H1 (cell line): ENCODE results near the gene ARID5A. TPM values are rescaled to one million over a fixed set of nuclear protein-coding genes. Genes with fewer than 3 reads are reported as not detected.

ENCODE experiments used
- CTCF ChIA-PET: fragments of 300-600 bp; sonication (Branson Sonifier 250); formaldehyde crosslinking; loops from one replicate; lab custom pipeline; 2021; ENCODE audit not compliant: partially characterized antibody; lab: Charles Lee
- POLR2A ChIA-PET: fragments of 300-600 bp; sonication (Branson Sonifier 250); formaldehyde crosslinking; loops from one replicate; lab custom pipeline; 2021; ENCODE audit warnings: inconsistent platforms; ENCODE audit not compliant: partially characterized antibody; lab: Charles Lee
- DNase-seq, 2 experiments: peaks; one replicate each; pipeline versions ENCODE4 v3.0.0 to v3.0.0-alpha.2; 2010 to 2022; ENCODE audit warnings: low spot score in 2 of 2, low read depth in 1 of 2, mixed read lengths in 1 of 2
- FAIRE-seq: peaks from 2 replicates; lab custom pipeline; 2011; peaks lifted over from hg19 to GRCh38; lab: Jason Lieb, UNC
- H2AFZ ChIP-seq: 2 replicates; pipeline ENCODE4 v1.8.1; 2012; ENCODE audit warnings: low read length, inconsistent platforms
- H2AK5ac ChIP-seq: 2 replicates; pipeline ENCODE4 v1.6.1; 2013; ENCODE audit warnings: low read depth, low read length
- H2BK120ac ChIP-seq: replicated peaks from 2 replicates; pipeline ENCODE3; 2013; ENCODE audit warnings: low read depth, low read length, inconsistent platforms
- H2BK12ac ChIP-seq: 2 replicates; pipeline ENCODE4 v1.6.1; 2013; ENCODE audit warnings: low read depth, low read length
- H2BK15ac ChIP-seq: 2 replicates; pipeline ENCODE4 v1.6.1; 2013; ENCODE audit warnings: low read length
- H2BK20ac ChIP-seq: 2 replicates; pipeline ENCODE4 v1.6.1; 2013; ENCODE audit warnings: low read length
- H2BK5ac ChIP-seq: 2 replicates; pipeline ENCODE4 v1.6.1; 2013; ENCODE audit warnings: low read depth, low read length
- H3K14ac ChIP-seq: 2 replicates; pipeline ENCODE4 v1.6.1; 2013; ENCODE audit warnings: inconsistent platforms; ENCODE audit not compliant: insufficient read length
- H3K18ac ChIP-seq: 2 replicates; pipeline ENCODE4 v1.6.1; 2013; ENCODE audit warnings: low read length; ENCODE audit errors: extremely low read depth
- H3K23ac ChIP-seq: 2 replicates; pipeline ENCODE4 v1.6.1; 2013; ENCODE audit warnings: inconsistent platforms; ENCODE audit not compliant: insufficient read length
- H3K23me2 ChIP-seq: 2 replicates; pipeline ENCODE4 v1.6.1; 2013; ENCODE audit warnings: low read depth, low read length
- H3K27ac ChIP-seq: 2 replicates; pipeline ENCODE4 v1.6.1; 2011; ENCODE audit warnings: low read depth, low read length, inconsistent platforms
- H3K27me3 ChIP-seq, 4 experiments: replicated peaks in 1 of 4; 1 replicate in 1 of 4; 2 replicates in 3 of 4; pipeline versions ENCODE4 v1.6.1 to v1.8.1; 2011 to 2013; ENCODE audit warnings: low read length in 3 of 4, mild to moderate bottlenecking in 3 of 4, inconsistent platforms in 2 of 4, mixed read lengths in 2 of 4, moderate library complexity in 1 of 4; ENCODE audit not compliant: control insufficient read depth in 3 of 4, insufficient read depth in 3 of 4; ENCODE audit errors: extremely low read depth in 1 of 4
- H3K36me3 ChIP-seq, 4 experiments: 2 replicates each; pipeline versions ENCODE4 v1.6.1 to v1.8.1; 2011 to 2013; ENCODE audit warnings: mild to moderate bottlenecking in 4 of 4, low read length in 3 of 4, moderate library complexity in 2 of 4, control low read depth in 1 of 4, inconsistent platforms in 1 of 4; ENCODE audit not compliant: insufficient read depth in 4 of 4, control insufficient read depth in 2 of 4
- H3K4ac ChIP-seq: replicated peaks from 2 replicates; pipeline ENCODE3; 2013; ENCODE audit warnings: low read length, low read depth, mixed read lengths, inconsistent platforms; ENCODE audit not compliant: insufficient read length
- H3K4me1 ChIP-seq, 4 experiments: replicated peaks in 1 of 4; 1 replicate in 1 of 4; 2 replicates in 3 of 4; pipeline versions ENCODE4 v1.6.1 to v1.8.1; 2011 to 2013; ENCODE audit warnings: low read length in 3 of 4, inconsistent platforms in 2 of 4, mixed read lengths in 1 of 4; ENCODE audit not compliant: insufficient read depth in 4 of 4, control insufficient read depth in 3 of 4
- H3K4me2 ChIP-seq, 2 experiments: 2 replicates each; pipeline versions ENCODE4 v1.6.1 to v1.8.1; 2011 to 2013; ENCODE audit warnings: low read depth in 2 of 2, low read length in 2 of 2, control low read depth in 1 of 2, inconsistent platforms in 1 of 2, mild to moderate bottlenecking in 1 of 2; ENCODE audit not compliant: insufficient read depth in 1 of 2
- H3K4me3 ChIP-seq, 4 experiments: fragments of 200-600, 300-600 bp in 1 of 4; sonication (generic), shearing (Covaris generic), sonication (Bioruptor Twin) in 1 of 4; 2 replicates each; pipeline versions ENCODE4 v1.5.1 to v1.8.1; 2011 to 2016; ENCODE audit warnings: low read length in 4 of 4, low read depth in 3 of 4, control low read depth in 2 of 4, inconsistent platforms in 2 of 4, mild to moderate bottlenecking in 2 of 4, mixed read lengths in 1 of 4, moderate library complexity in 1 of 4; ENCODE audit not compliant: insufficient read depth in 2 of 4; ENCODE audit errors: extremely low read depth in 1 of 4
- H3K56ac ChIP-seq: replicated peaks from 2 replicates; pipeline ENCODE3; 2013; ENCODE audit warnings: low read depth, mild to moderate bottlenecking, mixed read lengths, low read length, inconsistent platforms; ENCODE audit not compliant: insufficient read length
- H3K79me1 ChIP-seq: 2 replicates; pipeline ENCODE4 v1.6.1; 2013; ENCODE audit warnings: low read depth, low read length, control low read depth
- H3K79me2 ChIP-seq, 2 experiments: 2 replicates each; pipeline versions ENCODE4 v1.6.1 to v1.8.1; 2012 to 2013; ENCODE audit warnings: low read length in 2 of 2, mild to moderate bottlenecking in 2 of 2, inconsistent platforms in 1 of 2; ENCODE audit not compliant: insufficient read depth in 2 of 2, control insufficient read depth in 1 of 2
- H3K9ac ChIP-seq, 4 experiments: replicated peaks in 1 of 4; 1 replicate in 1 of 4; 2 replicates in 3 of 4; pipeline versions ENCODE4 v1.6.1 to v1.8.1; 2011 to 2013; ENCODE audit warnings: low read depth in 3 of 4, low read length in 3 of 4, control low read depth in 2 of 4, mild to moderate bottlenecking in 2 of 4, moderate library complexity in 2 of 4, inconsistent platforms in 1 of 4; ENCODE audit errors: extremely low read depth in 1 of 4
- H3K9me3 ChIP-seq, 2 experiments: 2 replicates each; pipeline versions ENCODE4 v1.6.1 to v1.8.1; 2012 to 2013; ENCODE audit warnings: mild to moderate bottlenecking in 2 of 2, moderate library complexity in 2 of 2, control low read depth in 1 of 2, inconsistent platforms in 1 of 2, low read depth in 1 of 2, low read length in 1 of 2, mixed read lengths in 1 of 2; ENCODE audit not compliant: insufficient read depth in 2 of 2
- H4K20me1 ChIP-seq, 2 experiments: replicated peaks in 1 of 2; 2 replicates each; pipeline versions ENCODE3 to v1.8.1; 2011 to 2013; ENCODE audit warnings: inconsistent platforms in 2 of 2, low read length in 2 of 2, mild to moderate bottlenecking in 1 of 2; ENCODE audit not compliant: insufficient read depth in 2 of 2, control insufficient read depth in 1 of 2
- H4K5ac ChIP-seq: 2 replicates; pipeline ENCODE4 v1.6.1; 2013; ENCODE audit warnings: low read length, low read depth, mixed read lengths, inconsistent platforms; ENCODE audit not compliant: insufficient read length
- H4K8ac ChIP-seq: 2 replicates; pipeline ENCODE4 v1.8.0; 2013; ENCODE audit warnings: mild to moderate bottlenecking, moderate library complexity, low read length, inconsistent platforms; ENCODE audit not compliant: insufficient read depth; ENCODE audit errors: extremely low read depth
- H4K91ac ChIP-seq: replicated peaks from 2 replicates; pipeline ENCODE3; 2013; ENCODE audit warnings: low read length, mixed read lengths, inconsistent platforms; ENCODE audit not compliant: insufficient read length
- TAF7 ChIP-seq: optimal IDR thresholded peaks from 2 replicates; pipeline ENCODE3; 2011; ENCODE audit warnings: low read depth, mild to moderate bottlenecking, inconsistent platforms, low read length, moderate library complexity, borderline replicate concordance
- WGBS, 2 experiments: shearing (Covaris generic) in 1 of 2; methylation state at CpG; one replicate each; pipeline versions ENCODE4 v1.1.6 to v1.1.7; 2013 to 2015; ENCODE audit warnings: low lambda C conversion rate in 2 of 2, mixed read lengths in 2 of 2, inconsistent platforms in 1 of 2, low coverage in 1 of 2, missing lambda C conversion rate in 1 of 2; ENCODE audit not compliant: insufficient replicate concordance in 2 of 2, insufficient coverage in 1 of 2, insufficient read length in 1 of 2; ENCODE audit errors: extremely low coverage in 1 of 2, missing lambda C conversion rate in 1 of 2; 5-methylcytosine and 5-hydroxymethylcytosine counted together
- polyA plus RNA-seq, 7 experiments: library from polyadenylated mRNA; depleted of rRNA in 3 of 7; stranded (reverse) in 5 of 7; unstranded in 2 of 7; fragments of >200 nt in 5 of 7; fragments of 200-250 nt in 2 of 7; gene quantifications; 1 replicate in 5 of 7; 2 replicates in 1 of 7; 4 replicates in 1 of 7; pipeline versions ENCODE4 v1.2.1 to v1.2.3, GENCODE V29; 2011 to 2013; ENCODE audit warnings: missing spikeins in 2 of 7, mixed read lengths in 2 of 7
- total RNA-seq: library from RNA; stranded (reverse); fragmentation: NEBNext Ultra II Directional; extraction: Animal tissue kit (Norgen Biotek cat#: 25700); gene quantifications from 2 replicates; pipeline ENCODE4 v1.2.1, GENCODE V29; 2021

ARID5A gene
- total and polyA plus RNA-seq, 2 of the 8 experiments (the other 6 are each of a cell fraction or from before 2014, with no cell fraction given): 3.3 to 5.3 TPM

DNA sequence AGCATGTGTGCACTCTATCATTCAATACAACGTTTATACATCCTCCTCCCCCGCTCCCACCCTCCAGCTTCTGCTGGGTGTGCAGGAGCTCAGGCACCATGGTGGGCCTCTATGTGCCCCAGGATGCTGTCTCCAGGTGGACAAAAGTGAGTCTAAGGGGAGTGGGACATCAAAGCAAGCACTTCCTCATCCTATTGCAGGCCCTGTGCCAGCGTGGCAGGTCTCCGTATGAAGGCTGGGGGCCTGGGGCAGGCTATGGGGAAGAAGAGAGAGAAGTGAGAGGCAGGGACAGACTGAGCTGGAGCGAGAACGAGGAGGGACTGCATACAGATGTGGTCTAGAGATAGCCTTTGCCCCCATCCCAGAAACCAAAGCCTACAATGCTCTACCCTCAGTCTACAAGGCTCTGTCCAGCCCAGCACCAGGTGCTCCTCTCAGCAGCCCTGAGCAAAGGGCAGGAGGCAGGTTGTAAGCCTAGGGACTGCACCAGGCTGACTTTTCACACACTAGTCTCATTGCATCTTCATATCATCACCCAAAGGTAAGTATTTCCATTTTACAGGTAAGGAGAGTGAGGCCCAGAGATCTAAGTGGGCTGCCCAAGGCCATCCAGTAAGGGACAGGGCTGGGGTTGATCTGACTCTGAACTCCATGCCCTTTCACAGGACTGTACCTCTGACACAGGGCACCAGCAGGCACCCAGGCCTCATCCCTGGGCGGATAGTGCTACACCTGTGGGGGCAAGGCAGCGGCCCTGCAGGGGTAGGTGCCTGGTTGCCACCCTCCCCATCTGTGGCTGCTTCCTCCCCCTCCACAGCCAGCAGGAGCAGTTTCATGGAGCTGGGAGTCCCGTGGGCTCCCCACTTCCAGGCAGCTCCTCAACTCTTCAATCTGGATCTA is 14.0 kb upstream of the ARID5A start:
- DNase-seq: no peak
- Histone ChIP-seq H3K23me2 (peaks cover 2% of the 10 kb centered on the region; the same call in 1 of the 2 replicates), H3K79me2 (no peaks in the 10 kb centered on the region), H4K91ac (no peak overlapping the region), H3K4me2 (no peak overlapping the region), H2AFZ (no peak overlapping the region), H3K14ac (no peak overlapping the region), H3K18ac (no peak overlapping the region), H2BK120ac (no peak overlapping the region), H2BK5ac (no peak overlapping the region), H3K79me1 (no peaks in the 10 kb centered on the region), H3K9me3 (no peaks in the 10 kb centered on the region), H3K23ac (no peak overlapping the region), H3K4me1 (peaks cover 0 to 4% (median 0%) of the 10 kb centered on the region in 4 experiments; a peak in 1 of 7 replicates), H2AK5ac (no peak overlapping the region), H4K8ac (no peak overlapping the region), H3K4ac (no peak overlapping the region), H2BK15ac (no peak overlapping the region), H2BK20ac (no peak overlapping the region), H4K5ac (no peak overlapping the region), H3K56ac (no peak overlapping the region), H3K27ac (no peak overlapping the region), H3K36me3 (no peaks in the 10 kb centered on the region), H4K20me1 (no peaks in the 10 kb centered on the region), H3K4me3 (no peak overlapping the region), H2BK12ac (no peak overlapping the region), H3K9ac (no peak overlapping the region), H3K27me3 (peaks cover 0 to 15% (median 12%) of the 10 kb centered on the region in 4 experiments; a peak in 6 of 7 replicates)
- 85% methylated on average over 7 of the region's 9 CpGs; no CpG with 5 or more reads in 1 of the 2 experiments for WGBS, 2 experiments
- ChIA-PET CTCF (interaction anchor here (1.0 to 1.6 kb wide), 4 partner anchors 12 to 32 kb away, joined by 3 to 6 read pairs (median 4); no protein-coding TSS in a partner anchor), POLR2A (interaction anchor here (0.7 kb wide), 1 partner anchor 198 kb away, joined by 3 read pairs; no protein-coding TSS in a partner anchor)
- no peak for FAIRE-seq
- no peak for TF ChIP-seq TAF7
